SK-N-SH (cell line): Measurements from ENCODE around the gene CDC16. TPM values are rescaled to one million over a fixed set of nuclear protein-coding genes. Genes with fewer than 3 reads are reported as not detected.
A peak's percentile ranks its signal among the peaks of the same experiment; 100 is the strongest.

Source experiments
- CTCF ChIA-PET: fragments of 300-600, 350-600 bp; formaldehyde crosslinking; extraction: SDS; loops from one replicate; lab custom pipeline; 2021; lab: Yijun Ruan, JAX
- POLR2A ChIA-PET: fragments of 350-600 bp; sonication (Branson Sonifier 250); formaldehyde crosslinking; extraction: SDS; loops from one replicate; lab custom pipeline; 2020; ENCODE audit warnings: antibody characterized with exemption, inconsistent platforms; lab: Yijun Ruan, JAX
- DNase-seq: peaks from one replicate; pipeline ENCODE4 v3.0.0; 2012
- H2AFZ ChIP-seq: fragments of 200-600 bp; sonication (generic); 2 replicates; pipeline ENCODE4 v1.8.1; 2016; ENCODE audit warnings: antibody characterized with exemption, mild to moderate bottlenecking, low read depth
- H3F3A ChIP-seq: fragments of 200-600 bp; sonication (generic); replicated peaks from 2 replicates; pipeline ENCODE3; 2016; ENCODE audit warnings: antibody characterized with exemption, mild to moderate bottlenecking; ENCODE audit not compliant: insufficient read depth
- H3K27ac ChIP-seq, 2 experiments: fragments of 200-500 bp in 1 of 2; fragments of 200-600 bp in 1 of 2; sonication (Bioruptor generic) in 1 of 2; sonication (generic), shearing (Covaris generic) in 1 of 2; 2 replicates each; pipeline versions ENCODE4 v1.5.1 to v1.6.1; 2014 to 2016; ENCODE audit warnings: low read depth in 2 of 2, inconsistent platforms in 1 of 2, low read length in 1 of 2, mild to moderate bottlenecking in 1 of 2, mixed read lengths in 1 of 2
- H3K27me3 ChIP-seq: fragments of 200-600 bp; sonication (generic), shearing (Covaris generic); 2 replicates; pipeline ENCODE4 v1.6.1; 2016; ENCODE audit warnings: mixed run types; ENCODE audit not compliant: insufficient read depth
- H3K36me3 ChIP-seq, 2 experiments: fragments of 200-500 bp in 1 of 2; fragments of 200-600 bp in 1 of 2; sonication (Bioruptor generic) in 1 of 2; sonication (generic) in 1 of 2; replicated peaks in 1 of 2; 2 replicates each; pipeline versions ENCODE3 to v1.5.1; 2014 to 2016; ENCODE audit warnings: low read length in 1 of 2, mild to moderate bottlenecking in 1 of 2; ENCODE audit not compliant: insufficient read depth in 2 of 2, control insufficient read depth in 1 of 2
- H3K4me1 ChIP-seq, 2 experiments: fragments of 200-500 bp in 1 of 2; fragments of 200-600 bp in 1 of 2; sonication (Bioruptor generic) in 1 of 2; sonication (generic), shearing (Covaris generic) in 1 of 2; 2 replicates each; pipeline versions ENCODE4 v1.5.1 to v1.6.1; 2014 to 2016; ENCODE audit warnings: low read depth in 1 of 2, low read length in 1 of 2, mixed run types in 1 of 2; ENCODE audit not compliant: insufficient read depth in 2 of 2, control insufficient read depth in 1 of 2
- H3K4me2 ChIP-seq: fragments of 200-600 bp; sonication (generic), shearing (Covaris generic); 2 replicates; pipeline ENCODE4 v1.6.1; 2017; ENCODE audit warnings: mixed run types
- H3K4me3 ChIP-seq, 2 experiments: fragments of 200-500 bp in 1 of 2; fragments of 200-600 bp in 1 of 2; sonication (Bioruptor generic) in 1 of 2; sonication (generic), shearing (Covaris generic) in 1 of 2; 2 replicates each; pipeline versions ENCODE4 v1.5.1 to v1.8.1; 2014 to 2016; ENCODE audit warnings: low read depth in 2 of 2, inconsistent platforms in 1 of 2, low read length in 1 of 2, mild to moderate bottlenecking in 1 of 2, mixed read lengths in 1 of 2, moderate library complexity in 1 of 2
- H3K79me2 ChIP-seq: fragments of 200-600 bp; sonication (generic); 2 replicates; pipeline ENCODE4 v1.8.1; 2017; ENCODE audit warnings: mild to moderate bottlenecking; ENCODE audit not compliant: insufficient read depth
- H3K9ac ChIP-seq: fragments of 200-600 bp; sonication (generic); 2 replicates; pipeline ENCODE4 v1.6.1; 2017; ENCODE audit warnings: mixed run types
- H3K9me2 ChIP-seq: fragments of 200-600 bp; sonication (generic); 2 replicates; pipeline ENCODE4 v1.6.1; 2017; ENCODE audit warnings: mixed run types
- H3K9me3 ChIP-seq: fragments of 200-600 bp; sonication (generic); 2 replicates; pipeline ENCODE4 v1.6.1; 2017; ENCODE audit warnings: mixed run types, mild to moderate bottlenecking, moderate library complexity
- H4K20me1 ChIP-seq: fragments of 200-600 bp; sonication (generic); 2 replicates; pipeline ENCODE4 v1.6.1; 2017; ENCODE audit warnings: mild to moderate bottlenecking, mixed run types; ENCODE audit not compliant: insufficient read depth
- EP300 ChIP-seq, 2 experiments: IDR thresholded peaks; 2 replicates each; pipeline versions ENCODE4 v1.4.0 to v1.6.1; 2012; ENCODE audit warnings: borderline replicate concordance in 1 of 2, low read depth in 1 of 2, low read length in 1 of 2
- EZH2phosphoT487 ChIP-seq: fragments of 200-600 bp; sonication (generic); IDR thresholded peaks from 2 replicates; pipeline ENCODE4 v1.6.1; 2017; ENCODE audit warnings: low read depth, mixed run types, mild to moderate bottlenecking, antibody characterized with exemption, moderate library complexity, borderline replicate concordance
- FOSL2 ChIP-seq: IDR thresholded peaks from 2 replicates; pipeline ENCODE4 v1.4.0; 2012; ENCODE audit warnings: low read depth, mild to moderate bottlenecking, moderate library complexity, borderline replicate concordance
- FOXJ3 ChIP-seq: sonication (generic); formaldehyde crosslinking; IDR thresholded peaks from 2 replicates; pipeline ENCODE4 v1.5.1; 2020; ENCODE audit warnings: mild to moderate bottlenecking, missing genetic modification reagents
- FOXM1 ChIP-seq: IDR thresholded peaks from 2 replicates; pipeline ENCODE4 v1.4.0; 2012; ENCODE audit warnings: low read depth, mild to moderate bottlenecking
- GABPA ChIP-seq: IDR thresholded peaks from 2 replicates; pipeline ENCODE4 v1.4.0; 2012; ENCODE audit warnings: low read depth, mild to moderate bottlenecking
- GATA2 ChIP-seq: sonication (generic); formaldehyde crosslinking; IDR thresholded peaks from 2 replicates; pipeline ENCODE4 v1.5.0; 2020; ENCODE audit warnings: mild to moderate bottlenecking, missing genetic modification reagents
- NFIC ChIP-seq: IDR thresholded peaks from 2 replicates; pipeline ENCODE4 v1.4.0; 2012; ENCODE audit warnings: borderline replicate concordance
- RAD21 ChIP-seq: IDR thresholded peaks from 2 replicates; pipeline ENCODE4 v1.6.1; 2012; ENCODE audit warnings: mild to moderate bottlenecking, low read length
- RCOR1 ChIP-seq: fragments of 150-350 bp; IDR thresholded peaks from 2 replicates; pipeline ENCODE4 v1.6.1; 2017; ENCODE audit warnings: antibody characterized with exemption, low read length
- RFX5 ChIP-seq: IDR thresholded peaks from 2 replicates; pipeline ENCODE4 v1.6.1; 2012; ENCODE audit warnings: mild to moderate bottlenecking, improper control_type of control experiment, low read length
- RXRA ChIP-seq: IDR thresholded peaks from 2 replicates; pipeline ENCODE4 v1.4.0; 2012; ENCODE audit warnings: low read depth, mild to moderate bottlenecking, borderline replicate concordance
- TAF1 ChIP-seq: IDR thresholded peaks from 2 replicates; pipeline ENCODE4 v1.6.1; 2012; ENCODE audit warnings: low read depth, mild to moderate bottlenecking, low read length, moderate library complexity, borderline replicate concordance
- TEAD4 ChIP-seq: IDR thresholded peaks from 2 replicates; pipeline ENCODE4 v1.4.0; 2012; ENCODE audit warnings: mild to moderate bottlenecking, borderline replicate concordance; ENCODE audit not compliant: insufficient read depth
- YY1 ChIP-seq: IDR thresholded peaks from 2 replicates; pipeline ENCODE4 v1.4.0; 2012; ENCODE audit warnings: low read depth, mild to moderate bottlenecking
- WGBS: methylation state at CpG from one replicate; pipeline ENCODE4 v1.1.6; 2017; ENCODE audit warnings: low lambda C conversion rate; 5-methylcytosine and 5-hydroxymethylcytosine counted together
- polyA plus RNA-seq, 3 experiments: library from polyadenylated mRNA; depleted of rRNA; stranded (reverse); fragments of >200 nt; gene quantifications; 2 replicates each; pipeline ENCODE4 v1.2.3, GENCODE V29; 2012
- TF ChIP-seq, protein P1 (sequence below): fragments of 150-350 bp; IDR thresholded peaks from 2 replicates; pipeline ENCODE4 v1.6.1; 2016; ENCODE audit warnings: mild to moderate bottlenecking, low read depth, low read length
- TF ChIP-seq, protein P2 (sequence below): IDR thresholded peaks from 2 replicates; pipeline ENCODE4 v1.4.0; 2012; ENCODE audit warnings: low read depth, borderline replicate concordance
- TF ChIP-seq, protein P3 (sequence below): fragments of 200-600 bp; sonication (generic); IDR thresholded peaks from 2 replicates; pipeline ENCODE4 v1.6.1; 2017; ENCODE audit warnings: antibody characterized with exemption, mild to moderate bottlenecking, moderate library complexity
- TF ChIP-seq, protein P4 (sequence below): IDR thresholded peaks from 2 replicates; pipeline ENCODE4 v1.4.0; 2012; ENCODE audit warnings: low read depth
- TF ChIP-seq, protein P5 (sequence below): IDR thresholded peaks from 2 replicates; pipeline ENCODE4; 2012

Gene CDC16
- polyA plus RNA-seq, 1 of the 3 experiments (the other 2 are of a cell fraction): 56.9 TPM

DNA sequence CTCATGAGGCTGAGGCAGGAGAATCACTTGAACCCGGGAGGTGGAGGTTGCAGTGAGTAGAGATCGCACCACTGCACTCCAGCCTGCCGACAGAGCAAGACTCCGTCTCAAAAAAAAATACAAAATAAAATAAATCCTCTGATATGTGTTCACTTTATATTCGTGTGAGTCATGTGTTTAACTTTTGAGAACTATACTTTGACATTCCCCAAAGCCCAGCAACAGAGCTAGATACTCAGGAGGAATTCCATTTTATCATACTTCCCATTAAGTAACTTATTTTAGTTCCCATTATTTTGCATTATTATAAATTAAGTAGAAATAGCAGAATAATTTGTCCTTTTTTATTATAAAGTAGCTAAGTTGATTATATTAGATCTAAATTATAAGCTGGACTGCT, 76.3 kb downstream of the CDC16 start (continued):
- TF ChIP-seq, protein P1, sequence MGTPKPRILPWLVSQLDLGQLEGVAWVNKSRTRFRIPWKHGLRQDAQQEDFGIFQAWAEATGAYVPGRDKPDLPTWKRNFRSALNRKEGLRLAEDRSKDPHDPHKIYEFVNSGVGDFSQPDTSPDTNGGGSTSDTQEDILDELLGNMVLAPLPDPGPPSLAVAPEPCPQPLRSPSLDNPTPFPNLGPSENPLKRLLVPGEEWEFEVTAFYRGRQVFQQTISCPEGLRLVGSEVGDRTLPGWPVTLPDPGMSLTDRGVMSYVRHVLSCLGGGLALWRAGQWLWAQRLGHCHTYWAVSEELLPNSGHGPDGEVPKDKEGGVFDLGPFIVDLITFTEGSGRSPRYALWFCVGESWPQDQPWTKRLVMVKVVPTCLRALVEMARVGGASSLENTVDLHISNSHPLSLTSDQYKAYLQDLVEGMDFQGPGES: no peak
- TF ChIP-seq RXRA (no peak), FOSL2 (no peak)

DNA sequence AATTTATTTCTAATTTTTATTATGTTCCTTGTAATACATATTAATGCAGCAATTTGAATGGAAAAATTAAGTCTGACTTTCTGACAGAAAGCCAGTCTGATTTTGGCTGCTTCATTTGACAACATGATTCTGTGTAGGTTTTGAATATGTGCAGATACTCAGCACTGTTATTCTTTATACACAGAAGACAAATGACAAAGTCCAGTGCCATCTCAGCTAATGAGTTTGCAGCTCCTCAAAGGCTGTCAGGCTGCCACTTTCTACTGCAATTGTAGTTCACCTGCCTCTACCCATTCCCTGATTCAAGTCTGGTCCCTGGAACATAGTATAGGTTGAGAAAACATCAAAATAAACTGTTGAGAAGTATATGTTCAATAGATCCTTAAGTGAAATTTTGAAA, 76.7 kb downstream of the CDC16 start:
- peaks cover 8 to 12% of the 10 kb centered on the region in 2 experiments for H3K36me3 ChIP-seq
- CTCF ChIA-PET: interaction anchor here (0.7 to 1.7 kb wide), 3 partner anchors 12 to 28 kb away, joined by 3 to 5 read pairs (median 3); no protein-coding TSS in a partner anchor
- H3K4me3 ChIP-seq: no peak overlapping the region
- H3F3A ChIP-seq: peaks cover 31% of the 10 kb centered on the region
- DNase-seq: no peak
- peaks cover 13 to 16% of the 10 kb centered on the region in 2 experiments; a peak in 3 of 4 replicates for H3K4me1 ChIP-seq
- POLR2A ChIA-PET: interaction anchor here (1.2 kb wide), 1 partner anchor 30 kb away, joined by 7 read pairs; the partner anchor contains the start of gene UPF3A
- H3K27ac ChIP-seq: peak overlapping the region in 1 of 2 experiments; percentile 40; a peak in 1 of 4 replicates
- 0 out of 2 replicates have a peak overlapping the region, but pooled peaks have one; percentile 31 for H2AFZ ChIP-seq
- H3K9me2 ChIP-seq: no peaks in the 10 kb centered on the region
- TF ChIP-seq YY1 (no peak), EP300 (IDR thresholded peaks at IDR 0.05; ENCODE audit: borderline replicate concordance in 1 of 2, low read depth in 1 of 2, low read length in 1 of 2) (0 out of 4 replicates have a peak, but pooled peaks of 1 of the 2 experiments have one; percentile 14), RAD21 (no peak)
- TF ChIP-seq, protein P2, sequence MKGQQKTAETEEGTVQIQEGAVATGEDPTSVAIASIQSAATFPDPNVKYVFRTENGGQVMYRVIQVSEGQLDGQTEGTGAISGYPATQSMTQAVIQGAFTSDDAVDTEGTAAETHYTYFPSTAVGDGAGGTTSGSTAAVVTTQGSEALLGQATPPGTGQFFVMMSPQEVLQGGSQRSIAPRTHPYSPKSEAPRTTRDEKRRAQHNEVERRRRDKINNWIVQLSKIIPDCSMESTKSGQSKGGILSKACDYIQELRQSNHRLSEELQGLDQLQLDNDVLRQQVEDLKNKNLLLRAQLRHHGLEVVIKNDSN: no peak
- H3K27me3 ChIP-seq: no peaks in the 10 kb centered on the region
- H3K9me3 ChIP-seq: no peaks in the 10 kb centered on the region
- H3K9ac ChIP-seq: no peak overlapping the region
- H3K4me2 ChIP-seq: no peak overlapping the region
- peaks cover 13% of the 10 kb centered on the region for H4K20me1 ChIP-seq
- peaks cover 18% of the 10 kb centered on the region for H3K79me2 ChIP-seq

DNA sequence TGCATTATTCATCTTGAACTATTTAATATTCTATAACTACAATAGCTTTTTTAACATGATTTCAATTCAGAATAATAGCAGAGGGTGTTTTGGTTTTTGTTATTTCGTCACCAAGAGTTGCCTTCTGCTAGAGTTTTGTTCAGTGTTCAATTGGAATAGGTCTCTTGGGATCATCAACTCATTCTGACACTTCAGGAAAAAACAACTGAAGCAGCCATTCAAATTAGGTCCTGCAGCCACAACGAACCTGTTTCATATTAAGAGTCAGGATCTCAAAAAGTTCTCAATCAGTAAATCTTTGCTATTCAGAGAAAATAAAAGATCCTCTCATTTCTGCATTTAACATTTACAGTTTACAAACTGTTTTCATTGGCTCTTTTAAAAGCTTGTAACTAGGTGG, 77.2 kb downstream of the CDC16 start:
- Histone ChIP-seq H3K36me3 (peaks cover 3 to 12% of the 10 kb centered on the region in 2 experiments), H3K79me2 (peaks cover 23% of the 10 kb centered on the region), H3K9ac (no peak overlapping the region), H3K27ac (peak overlapping the region in 1 of 2 experiments; percentile 40; a peak in 1 of 4 replicates), H3F3A (peaks cover 31% of the 10 kb centered on the region), H3K4me2 (no peak overlapping the region), H3K27me3 (no peaks in the 10 kb centered on the region), H2AFZ (0 out of 2 replicates have a peak overlapping the region, but pooled peaks have one; percentile 31), H3K9me3 (no peaks in the 10 kb centered on the region), H3K9me2 (no peaks in the 10 kb centered on the region), H4K20me1 (peaks cover 18% of the 10 kb centered on the region), H3K4me3 (no peak overlapping the region), H3K4me1 (peaks cover 13 to 16% of the 10 kb centered on the region in 2 experiments; a peak in 3 of 4 replicates)
- ChIA-PET POLR2A (interaction anchor here (1.2 kb wide), 1 partner anchor 31 kb away, joined by 7 read pairs; the partner anchor contains the start of gene UPF3A), CTCF (interaction anchor here (0.9 to 1.2 kb wide), 2 partner anchors 17 to 24 kb away, joined by 3 read pairs; no protein-coding TSS in a partner anchor)
- DNase-seq: no peak
- WGBS: 50% methylated on average over 2 of the region's 2 CpGs
- TF ChIP-seq GABPA (no peak), TEAD4 (no peak), FOXM1 (no peak), RAD21 (no peak), RFX5 (no peak), GATA2 (CRISPR knock-in tag) (no peak), NFIC (no peak), FOXJ3 (CRISPR knock-in tag) (no peak), FOSL2 (no peak), RXRA (no peak), TAF1 (no peak), EZH2phosphoT487 (no peak), RCOR1 (no peak)
- TF ChIP-seq, protein P3, sequence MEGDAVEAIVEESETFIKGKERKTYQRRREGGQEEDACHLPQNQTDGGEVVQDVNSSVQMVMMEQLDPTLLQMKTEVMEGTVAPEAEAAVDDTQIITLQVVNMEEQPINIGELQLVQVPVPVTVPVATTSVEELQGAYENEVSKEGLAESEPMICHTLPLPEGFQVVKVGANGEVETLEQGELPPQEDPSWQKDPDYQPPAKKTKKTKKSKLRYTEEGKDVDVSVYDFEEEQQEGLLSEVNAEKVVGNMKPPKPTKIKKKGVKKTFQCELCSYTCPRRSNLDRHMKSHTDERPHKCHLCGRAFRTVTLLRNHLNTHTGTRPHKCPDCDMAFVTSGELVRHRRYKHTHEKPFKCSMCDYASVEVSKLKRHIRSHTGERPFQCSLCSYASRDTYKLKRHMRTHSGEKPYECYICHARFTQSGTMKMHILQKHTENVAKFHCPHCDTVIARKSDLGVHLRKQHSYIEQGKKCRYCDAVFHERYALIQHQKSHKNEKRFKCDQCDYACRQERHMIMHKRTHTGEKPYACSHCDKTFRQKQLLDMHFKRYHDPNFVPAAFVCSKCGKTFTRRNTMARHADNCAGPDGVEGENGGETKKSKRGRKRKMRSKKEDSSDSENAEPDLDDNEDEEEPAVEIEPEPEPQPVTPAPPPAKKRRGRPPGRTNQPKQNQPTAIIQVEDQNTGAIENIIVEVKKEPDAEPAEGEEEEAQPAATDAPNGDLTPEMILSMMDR: no peak
- TF ChIP-seq, protein P4, sequence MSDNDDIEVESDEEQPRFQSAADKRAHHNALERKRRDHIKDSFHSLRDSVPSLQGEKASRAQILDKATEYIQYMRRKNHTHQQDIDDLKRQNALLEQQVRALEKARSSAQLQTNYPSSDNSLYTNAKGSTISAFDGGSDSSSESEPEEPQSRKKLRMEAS: no peak
- TF ChIP-seq, protein P5, sequence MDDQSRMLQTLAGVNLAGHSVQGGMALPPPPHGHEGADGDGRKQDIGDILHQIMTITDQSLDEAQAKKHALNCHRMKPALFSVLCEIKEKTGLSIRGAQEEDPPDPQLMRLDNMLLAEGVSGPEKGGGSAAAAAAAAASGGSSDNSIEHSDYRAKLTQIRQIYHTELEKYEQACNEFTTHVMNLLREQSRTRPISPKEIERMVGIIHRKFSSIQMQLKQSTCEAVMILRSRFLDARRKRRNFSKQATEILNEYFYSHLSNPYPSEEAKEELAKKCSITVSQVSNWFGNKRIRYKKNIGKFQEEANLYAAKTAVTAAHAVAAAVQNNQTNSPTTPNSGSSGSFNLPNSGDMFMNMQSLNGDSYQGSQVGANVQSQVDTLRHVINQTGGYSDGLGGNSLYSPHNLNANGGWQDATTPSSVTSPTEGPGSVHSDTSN: no peak
